Medulla oblongata (tissue), 1 donor: ENCODE measurements around the gene RFLNA.

Source experiments
- DNase-seq: peaks from one replicate; pipeline ENCODE4 v3.0.0-alpha.2; 2015; ENCODE audit errors: extremely low spot score

RFLNA gene

GRCh38 chr12:124358572-124358971 is 63.7 kb downstream of the RFLNA start:
- DNase-seq, result no peak

GRCh38 chr12:124359671-124360581 is 65.0 kb downstream of the RFLNA start:
- DNase-seq, result peak; percentile 72

GRCh38 chr12:124361074-124361970 is 66.4 kb downstream of the RFLNA start:
- DNase-seq, result no peak

- no peak for DNase-seq
Observed at GRCh38 chr12:124361996-124362395, 67.1 kb downstream of the RFLNA start.

- DNase-seq, result no peak
Observed at GRCh38 chr12:124363353-124363965, 68.6 kb downstream of the RFLNA start.

GRCh38 chr12:124364543-124364942 is 69.7 kb downstream of the RFLNA start:
- DNase-seq, result no peak
